Stimulated activated CD8-positive, alpha-beta memory T cell treated with anti-CD3 and anti-CD28 coated beads, Interleukin-2, amount 100 ng/mL, for 48 hours (primary cell): ENCODE measurements around the gene RHEX.
"Not testable (repeated sequence)": the region's sequence is repeated elsewhere in the genome, so short reads cannot be mapped to it uniquely, and the experiment has no call there.

ENCODE experiments used
- DNase-seq, 2 donors: peaks; one replicate each; pipeline ENCODE4 v3.0.0-alpha.2; 2020; ENCODE audit warnings: low read depth in 2 of 2

The RHEX gene

DNA sequence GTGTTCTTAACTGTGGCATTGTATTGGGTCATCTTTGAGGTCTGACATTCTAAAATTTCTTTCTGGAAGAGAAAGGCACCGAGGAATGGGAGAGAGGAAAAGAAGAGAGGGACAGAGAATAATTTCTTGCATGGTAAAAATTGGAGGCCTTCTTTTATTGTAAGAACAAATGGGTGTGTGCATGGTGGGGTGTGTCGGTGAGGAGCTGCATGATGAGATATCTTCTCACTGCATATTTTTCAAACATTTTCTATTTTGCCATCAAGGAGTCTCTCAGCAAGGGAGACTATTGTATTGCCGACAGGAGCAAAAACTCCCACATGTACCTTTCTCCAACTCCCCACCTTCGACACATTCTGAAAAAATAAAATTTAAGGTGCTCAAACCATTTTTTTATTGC lies 22.8 kb upstream of the RHEX start:
- no peak for DNase-seq

- peak; percentile 40 to 51 for DNase-seq
These were observed 22.3 kb upstream of the RHEX start for GRCh38 chr1:206030714-206031113.

DNA sequence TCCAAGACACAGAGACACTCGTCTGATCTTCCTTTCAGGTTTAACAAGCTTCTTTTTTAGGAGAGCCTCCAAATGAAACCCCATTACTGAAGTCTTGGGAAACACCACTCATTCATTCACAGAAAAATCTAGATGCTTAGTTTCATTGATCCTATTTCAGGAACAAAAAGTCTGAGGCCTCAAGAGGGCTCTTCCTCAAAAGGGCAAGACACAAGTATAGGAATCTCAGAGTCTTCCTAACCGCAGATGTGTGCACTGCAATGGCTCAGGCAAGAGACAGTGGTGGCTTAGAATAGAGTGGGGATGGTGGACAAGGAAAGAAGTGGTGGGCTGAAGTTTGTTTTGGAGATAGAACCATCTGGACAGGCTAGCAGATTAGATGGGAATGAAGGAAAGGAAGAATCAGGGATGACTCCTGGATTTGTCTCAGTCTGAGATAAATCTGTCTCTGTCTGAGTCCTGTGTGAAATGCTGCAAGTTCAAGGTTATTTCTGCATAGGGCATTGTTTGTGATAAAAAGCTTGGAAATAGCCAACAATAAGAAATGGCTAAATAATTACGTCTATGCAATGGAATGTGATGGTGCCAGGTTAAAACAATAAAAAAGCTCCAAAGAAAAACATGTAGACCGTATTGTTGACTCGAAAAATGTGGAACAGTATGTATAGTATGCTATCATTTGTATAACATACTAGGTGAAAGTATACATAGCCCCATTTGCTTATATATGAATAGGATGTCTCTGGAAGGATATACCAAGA lies 20.4 kb upstream of the RHEX start:
- no peak for DNase-seq

- no peak for DNase-seq
These were observed 17.9 kb upstream of the RHEX start for GRCh38 chr1:206035027-206035426.

DNA sequence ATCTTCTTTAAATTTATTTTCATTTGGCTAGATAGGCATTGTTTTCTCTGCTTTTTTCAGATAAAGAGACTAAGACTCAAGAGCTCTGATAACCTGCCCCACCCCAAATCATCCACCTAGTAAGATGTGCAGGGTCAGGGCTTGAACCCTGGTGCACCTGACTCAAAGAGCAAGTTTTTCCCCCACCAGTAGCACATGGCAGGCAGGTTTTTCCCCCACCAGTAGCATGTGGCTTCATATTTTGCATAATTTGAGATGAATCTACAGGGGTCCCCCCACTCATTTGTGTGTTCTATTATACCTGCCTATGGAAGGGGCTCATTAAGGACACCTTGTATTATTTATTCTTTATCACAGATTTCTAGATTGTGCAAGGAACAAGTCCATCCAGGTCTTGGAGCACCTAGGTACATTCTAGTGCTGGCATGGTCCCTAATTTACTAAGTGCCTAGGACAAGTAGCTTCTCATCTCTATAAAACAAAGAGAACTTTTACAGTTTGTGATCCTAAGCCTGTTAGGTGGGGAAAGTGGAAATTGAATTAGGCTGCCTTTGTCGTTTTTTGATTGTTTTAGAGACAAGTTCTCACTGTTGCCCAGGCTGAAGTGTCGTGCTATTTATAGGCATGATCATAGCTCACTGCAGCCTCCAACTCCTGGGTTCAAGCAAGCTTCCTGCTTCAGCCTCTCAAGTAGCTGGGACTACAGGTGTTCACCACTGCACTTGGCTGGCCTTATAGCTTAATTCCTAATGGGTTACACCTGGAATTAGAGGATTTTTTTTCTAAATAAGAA lies 16.1 kb upstream of the RHEX start:
- DNase-seq = no peak

GRCh38 chr1:206037581-206037980 lies 15.4 kb upstream of the RHEX start:
- no peak for DNase-seq

DNA sequence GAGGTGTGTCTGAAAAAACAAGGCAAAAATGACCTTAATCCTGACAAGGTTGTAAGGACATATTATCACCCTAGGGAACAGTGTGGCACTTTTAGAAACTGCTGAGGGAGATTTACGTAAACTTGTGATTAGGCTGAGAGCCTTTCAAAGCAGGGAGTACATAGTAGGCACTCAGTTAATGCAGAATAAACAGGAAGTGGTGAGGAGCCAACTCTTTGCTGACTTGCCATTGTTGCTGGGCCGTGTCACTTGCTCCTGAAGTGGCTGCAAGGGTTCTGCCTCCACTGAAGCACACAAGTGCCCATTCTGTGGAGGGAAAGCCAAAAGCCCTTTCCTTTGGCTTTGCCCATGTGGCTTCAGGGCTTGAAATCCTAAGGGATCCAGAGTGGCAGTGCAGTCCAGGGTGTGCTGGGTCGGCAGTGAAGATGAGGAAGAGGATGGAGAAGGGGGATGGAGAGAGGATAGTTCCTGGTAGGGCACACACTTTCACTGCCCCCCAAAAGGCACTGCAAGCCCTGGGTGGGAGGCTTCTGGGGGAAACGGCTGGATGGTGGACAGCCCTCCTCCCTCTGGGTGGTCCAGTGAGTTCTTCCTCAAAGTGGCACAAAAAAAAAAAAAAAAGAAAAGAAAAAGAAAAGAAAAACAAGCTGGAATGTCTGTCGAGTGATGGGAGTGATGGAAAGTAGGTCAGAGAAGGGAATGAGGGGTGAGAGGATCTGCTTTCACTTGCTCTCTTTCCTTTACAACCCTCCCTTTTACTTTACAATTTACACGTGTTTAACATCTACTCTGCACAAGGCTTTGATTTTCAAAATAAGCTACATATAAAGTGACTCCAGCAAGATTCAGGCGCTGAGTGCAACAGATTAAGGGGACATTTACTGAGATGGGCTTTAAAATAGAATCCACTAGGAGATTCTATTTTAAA lies 13.7 kb upstream of the RHEX start:
- no peak for DNase-seq

GRCh38 chr1:206040328-206040727 lies 12.6 kb upstream of the RHEX start:
- no peak for DNase-seq

DNA sequence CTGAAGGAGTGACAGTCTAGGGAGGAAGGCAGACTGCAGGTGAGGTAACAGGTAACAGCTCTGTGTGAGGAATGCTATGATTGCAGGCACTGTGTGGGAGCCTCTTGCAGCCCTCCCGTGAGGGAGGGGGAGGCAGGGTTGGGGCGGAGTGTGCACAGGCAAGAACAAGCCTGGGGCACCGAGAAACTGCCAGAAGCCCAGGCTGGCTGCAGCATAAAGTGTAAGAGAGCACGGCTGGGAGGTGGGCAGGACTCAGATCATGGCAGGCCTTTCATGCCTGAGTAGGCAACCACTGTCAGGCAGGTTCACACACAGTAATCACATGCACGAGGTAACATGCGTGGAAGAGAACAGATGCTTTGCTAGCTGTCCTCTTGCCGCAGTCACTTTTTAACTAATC lies 11.3 kb upstream of the RHEX start:
- DNase-seq = no peak

DNA sequence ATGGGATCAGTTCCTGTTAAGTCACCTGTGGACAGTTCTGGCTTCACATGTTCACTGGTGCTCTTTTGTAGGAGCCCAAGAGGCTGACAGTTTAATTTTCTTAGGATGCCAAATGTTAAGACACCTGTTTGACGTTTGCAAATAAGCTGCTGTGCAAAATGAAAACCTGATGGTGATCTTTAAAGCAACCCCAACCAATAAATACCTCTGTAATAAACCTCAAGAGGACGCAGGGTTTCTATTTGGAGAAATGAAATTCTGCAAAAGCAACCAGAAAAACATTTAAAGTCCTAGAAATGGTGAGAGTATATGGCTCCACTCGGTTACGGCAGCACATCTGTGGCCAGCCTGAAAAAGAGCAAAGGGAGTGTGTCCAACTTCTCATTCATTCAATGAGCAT lies 5.7 kb upstream of the RHEX start:
- DNase-seq = no peak

DNA sequence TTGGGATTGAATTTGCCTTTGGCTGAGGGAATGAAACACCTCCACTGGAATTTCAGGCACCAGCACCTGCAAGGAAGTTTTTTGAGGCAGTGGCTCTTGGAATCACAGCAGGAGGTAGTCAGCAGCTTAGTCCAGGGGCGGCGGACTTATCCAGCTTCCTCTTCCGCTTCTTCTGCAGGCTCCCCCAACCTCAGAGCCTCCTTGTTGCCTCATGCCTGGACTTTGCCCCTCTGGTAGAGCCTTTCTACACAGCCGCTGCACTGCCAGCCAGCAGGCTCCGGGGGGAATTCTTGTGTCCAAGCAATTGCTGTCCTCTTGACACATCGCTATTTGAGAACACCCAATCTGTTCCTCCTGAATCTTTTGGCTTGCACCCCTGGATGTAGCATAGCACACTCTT lies 4.4 kb upstream of the RHEX start:
- DNase-seq = no peak

- no peak for DNase-seq
These were observed 3.7 kb upstream of the RHEX start for GRCh38 chr1:206049293-206049692.

DNA sequence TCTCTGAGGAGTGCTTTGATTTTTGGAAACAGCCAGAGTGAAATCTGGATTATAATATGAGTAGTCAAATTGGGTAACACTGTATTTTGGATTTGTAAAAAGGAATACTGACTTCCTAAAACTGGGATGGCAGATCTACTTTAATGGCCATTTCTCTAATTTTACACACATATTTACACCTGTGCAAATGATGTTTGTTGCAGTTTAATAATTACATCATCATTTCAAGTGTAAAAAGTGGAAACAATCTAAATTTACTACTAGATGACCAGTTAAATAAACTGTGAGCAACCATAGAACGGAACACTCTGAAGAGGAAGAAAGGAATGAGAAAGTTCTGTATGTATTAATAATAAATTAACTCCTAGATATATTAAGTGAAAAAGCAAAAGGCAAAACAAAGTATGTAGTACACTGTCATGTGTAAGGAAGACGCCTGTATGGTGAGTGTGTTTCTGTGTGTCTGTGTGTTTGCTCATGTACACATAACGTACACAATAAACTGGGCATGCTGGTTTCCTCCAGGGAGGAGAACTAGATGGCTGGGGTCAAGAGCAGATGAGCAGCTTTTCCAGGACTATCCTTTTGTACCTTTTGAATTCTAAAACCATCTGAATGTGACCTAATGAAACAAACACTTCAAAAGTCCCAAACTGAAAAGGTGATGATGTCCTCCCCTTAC lies 2.9 kb upstream of the RHEX start:
- DNase-seq = no peak

GRCh38 chr1:206050655-206051235 lies 2.2 kb upstream of the RHEX start:
- peak; percentile 13 to 23 for DNase-seq

DNA sequence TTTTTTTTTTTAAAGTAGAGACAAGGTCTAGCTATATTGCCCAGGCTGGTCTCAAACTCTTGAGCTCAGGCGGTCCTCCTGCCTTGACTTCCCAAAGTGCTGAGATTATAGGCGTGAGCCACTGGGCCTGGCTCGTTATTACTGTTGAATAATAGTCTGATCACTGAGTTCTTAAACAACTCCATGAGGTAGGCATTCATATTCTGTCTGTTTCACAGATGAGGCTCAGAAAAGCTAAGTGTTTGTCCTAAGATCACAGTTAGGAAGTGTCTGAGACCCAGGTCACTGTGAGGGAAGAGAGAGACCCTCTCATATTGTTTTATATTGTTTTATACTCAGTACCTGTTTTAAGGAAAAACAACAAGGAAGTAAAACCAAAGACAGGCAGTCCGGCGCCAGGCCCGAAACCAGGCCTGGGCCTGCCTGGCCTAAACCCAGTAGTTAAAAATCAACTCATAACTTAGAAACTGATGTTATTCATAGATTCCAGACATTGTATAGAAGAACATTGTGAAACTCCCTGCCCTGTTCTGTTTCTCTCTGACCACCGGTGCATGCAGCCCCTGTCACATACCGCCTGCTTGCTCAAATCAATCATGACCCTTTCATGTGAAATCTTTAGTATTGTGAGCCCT lies 625 bp upstream of the RHEX start:
- DNase-seq = not testable (repeated sequence)

GRCh38 chr1:206053616-206054015 lies 643 bp downstream of the RHEX start:
- DNase-seq = not testable (repeated sequence)

DNA sequence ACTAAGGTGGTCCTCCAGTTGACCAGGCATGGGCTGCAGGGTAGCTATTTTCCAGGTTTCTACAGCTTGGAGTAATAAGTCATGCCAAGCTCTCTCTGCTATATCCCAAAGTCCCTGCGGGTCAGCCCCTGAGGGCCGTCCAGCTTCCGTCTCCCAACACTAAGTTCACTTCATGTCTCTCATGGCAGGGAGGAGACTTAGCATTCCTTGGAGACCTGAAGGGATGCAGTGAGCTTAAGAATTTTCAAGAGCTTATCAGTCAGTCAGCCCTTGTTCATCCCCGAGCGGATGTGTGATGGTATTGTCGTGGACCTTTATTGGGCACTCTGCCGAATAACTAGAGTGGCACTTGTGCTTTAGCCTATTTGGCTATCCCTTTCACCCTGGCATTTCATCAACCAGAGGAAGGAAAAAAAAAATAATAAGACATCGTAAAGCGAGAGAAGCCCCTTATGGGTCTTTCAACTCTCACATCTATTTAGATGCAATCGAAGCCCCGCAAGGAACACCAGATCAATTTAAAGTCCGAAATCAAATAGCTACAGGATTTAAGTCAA lies 2.2 kb downstream of the RHEX start:
- DNase-seq = not testable (repeated sequence)

DNA sequence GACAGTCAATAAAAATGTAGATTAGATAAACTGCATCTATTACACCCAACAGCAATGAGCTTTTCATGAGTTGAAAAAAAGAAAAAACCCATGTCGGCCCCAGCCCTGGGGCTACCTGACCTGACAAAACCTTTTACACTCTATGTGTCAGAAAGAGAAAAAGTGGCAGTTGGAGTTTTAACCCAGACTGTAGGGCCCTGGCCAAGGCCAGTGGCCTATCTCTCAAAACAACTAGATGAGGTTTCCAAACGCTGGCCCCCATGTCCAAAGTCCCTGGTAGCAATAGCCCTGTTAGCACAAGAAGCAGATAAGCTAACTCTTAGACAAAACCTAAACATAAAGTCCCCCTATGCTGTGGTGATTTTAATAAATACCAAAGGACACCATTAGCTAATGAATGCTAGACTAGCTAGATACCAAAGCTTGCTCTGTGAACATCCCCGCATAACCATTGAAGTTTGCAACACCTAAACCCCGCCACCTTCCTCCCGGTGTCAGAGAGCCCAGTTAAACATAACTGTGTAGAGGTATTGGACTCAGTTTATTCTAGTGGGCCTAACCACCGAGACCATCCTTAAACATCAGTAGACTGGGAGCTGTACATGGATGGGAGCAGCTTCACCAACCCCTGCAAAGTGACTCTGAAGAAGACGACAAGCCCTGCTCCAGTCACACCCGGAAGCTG lies 2.8 kb downstream of the RHEX start:
- DNase-seq = not testable (repeated sequence)

DNA sequence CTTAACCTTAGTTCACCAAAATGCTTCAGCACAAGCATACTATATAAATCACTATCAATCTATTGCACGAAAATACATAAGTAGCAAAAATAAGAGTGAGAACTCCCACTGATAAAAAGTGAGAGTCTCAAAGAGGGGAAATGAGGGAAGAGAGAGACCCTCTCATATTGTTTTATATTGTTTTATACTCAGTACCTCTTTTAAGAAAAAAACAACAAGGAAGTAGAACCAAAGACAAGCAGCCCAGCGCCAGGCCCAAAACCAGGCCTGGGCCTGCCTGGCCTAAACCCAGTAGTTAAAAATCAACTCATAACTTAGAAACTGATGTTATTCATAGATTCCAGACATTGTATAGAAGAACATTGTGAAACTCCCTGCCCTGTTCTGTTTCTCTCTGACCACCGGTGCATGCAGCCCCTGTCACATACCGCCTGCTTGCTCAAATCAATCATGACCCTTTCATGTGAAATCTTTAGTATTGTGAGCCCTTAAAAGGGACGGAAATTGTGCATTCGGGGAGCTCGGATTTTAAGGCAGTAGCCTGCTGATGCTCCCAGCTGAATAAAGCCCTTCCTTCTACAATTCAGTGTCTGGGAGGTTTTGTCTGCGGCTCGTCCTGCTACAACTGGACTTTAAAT lies 5.4 kb downstream of the RHEX start:
- not testable (repeated sequence) for DNase-seq
